ENCODE results near the gene ADD3.
A peak's percentile ranks its signal among the peaks of the same experiment; 100 is the strongest.

The ADD3 gene

GRCh38 chr10:109973326-109973829 is 34.4 kb upstream of the ADD3 start:
- TF ChIP-seq CTCF (IDR thresholded peaks at IDR 0.05): no peak

- no peak for TF ChIP-seq CTCF (IDR thresholded peaks at IDR 0.05)
Measured at GRCh38 chr10:109974504-109975191, 33.1 kb upstream of the ADD3 start.

GRCh38 chr10:109975244-109976190 is 32.3 kb upstream of the ADD3 start:
- TF ChIP-seq CTCF (IDR thresholded peaks at IDR 0.05): no peak

GRCh38 chr10:109976681-109977080 is 31.1 kb upstream of the ADD3 start:
- no peak for TF ChIP-seq CTCF (IDR thresholded peaks at IDR 0.05)

- TF ChIP-seq CTCF (IDR thresholded peaks at IDR 0.05): no peak
Measured at GRCh38 chr10:109977382-109977806, 30.4 kb upstream of the ADD3 start.

GRCh38 chr10:109978481-109978880 is 29.3 kb upstream of the ADD3 start:
- TF ChIP-seq CTCF (IDR thresholded peaks at IDR 0.05): peak; percentile 62

GRCh38 chr10:109979215-109979614 is 28.6 kb upstream of the ADD3 start:
- TF ChIP-seq CTCF (IDR thresholded peaks at IDR 0.05): no peak

Measured in LNCAP (cell line).